HFF-Myc (cell line): ENCODE results near the gene SNCA.
A peak's percentile ranks its signal among the peaks of the same experiment; 100 is the strongest.

Experiments
- DNase-seq: peaks from one replicate; pipeline ENCODE4 v3.0.0-alpha.2; 2011; ENCODE audit warnings: low read depth; ENCODE audit errors: extremely low read depth
- H3K4me3 ChIP-seq: replicated peaks from 2 replicates; pipeline ENCODE4 v1.5.1; 2011; ENCODE audit warnings: low read depth, mild to moderate bottlenecking, control low read depth, low read length
- TF ChIP-seq, protein P1 (sequence below): IDR thresholded peaks from 2 replicates; pipeline ENCODE4 v1.5.1; 2012; ENCODE audit warnings: mild to moderate bottlenecking, low read depth, low read length, control low read depth; ENCODE audit errors: missing control alignments

SNCA gene

DNA sequence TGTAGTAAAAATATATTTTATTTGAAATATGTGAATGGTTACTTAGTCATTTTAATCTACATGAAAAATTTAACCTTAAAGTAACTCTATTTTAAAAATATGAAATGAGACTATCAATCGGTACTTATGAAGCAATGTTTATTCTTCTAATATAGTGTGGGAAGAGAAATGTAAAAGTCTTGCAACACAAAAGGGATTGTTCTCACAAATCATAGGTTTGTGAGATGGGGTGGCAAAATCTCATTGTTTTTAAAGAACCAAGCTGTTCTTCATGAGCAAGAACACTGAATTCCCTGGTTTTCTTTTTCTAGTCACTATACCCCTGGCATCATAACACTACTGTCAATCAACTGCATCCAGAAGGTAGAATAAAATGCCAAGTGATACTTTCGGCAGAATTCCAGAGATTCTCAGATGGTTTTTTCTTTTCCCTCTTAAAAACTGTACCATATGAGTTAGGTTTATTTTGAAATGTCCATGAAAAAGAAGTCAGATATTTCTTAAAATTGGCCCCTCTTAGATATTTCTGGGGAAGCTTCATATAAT, 52.2 kb downstream of the SNCA start:
- TF ChIP-seq, protein P1, sequence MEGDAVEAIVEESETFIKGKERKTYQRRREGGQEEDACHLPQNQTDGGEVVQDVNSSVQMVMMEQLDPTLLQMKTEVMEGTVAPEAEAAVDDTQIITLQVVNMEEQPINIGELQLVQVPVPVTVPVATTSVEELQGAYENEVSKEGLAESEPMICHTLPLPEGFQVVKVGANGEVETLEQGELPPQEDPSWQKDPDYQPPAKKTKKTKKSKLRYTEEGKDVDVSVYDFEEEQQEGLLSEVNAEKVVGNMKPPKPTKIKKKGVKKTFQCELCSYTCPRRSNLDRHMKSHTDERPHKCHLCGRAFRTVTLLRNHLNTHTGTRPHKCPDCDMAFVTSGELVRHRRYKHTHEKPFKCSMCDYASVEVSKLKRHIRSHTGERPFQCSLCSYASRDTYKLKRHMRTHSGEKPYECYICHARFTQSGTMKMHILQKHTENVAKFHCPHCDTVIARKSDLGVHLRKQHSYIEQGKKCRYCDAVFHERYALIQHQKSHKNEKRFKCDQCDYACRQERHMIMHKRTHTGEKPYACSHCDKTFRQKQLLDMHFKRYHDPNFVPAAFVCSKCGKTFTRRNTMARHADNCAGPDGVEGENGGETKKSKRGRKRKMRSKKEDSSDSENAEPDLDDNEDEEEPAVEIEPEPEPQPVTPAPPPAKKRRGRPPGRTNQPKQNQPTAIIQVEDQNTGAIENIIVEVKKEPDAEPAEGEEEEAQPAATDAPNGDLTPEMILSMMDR, result no peak
- no peak overlapping the region for H3K4me3 ChIP-seq
- no peak for DNase-seq

DNA sequence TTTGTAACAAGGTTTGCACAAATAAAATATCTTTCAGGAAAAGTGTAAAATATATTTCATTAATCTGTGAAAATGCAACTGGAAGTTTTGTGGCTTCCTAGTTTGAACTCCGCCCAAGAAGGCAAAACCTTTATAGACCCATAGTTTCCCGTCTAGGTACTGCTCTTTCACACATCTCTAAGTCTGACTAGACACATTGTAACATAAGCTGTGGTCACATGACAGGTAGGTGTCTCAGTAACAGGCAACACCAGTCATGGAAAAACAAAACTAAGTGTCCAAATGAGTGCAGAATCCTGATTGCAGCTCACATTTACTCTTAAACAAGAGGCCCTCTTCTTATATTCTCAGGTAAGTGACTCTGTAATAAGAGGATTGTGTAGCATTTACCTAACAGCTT, 55.6 kb downstream of the SNCA start:
- TF ChIP-seq, protein P1, result no peak
- H3K4me3 ChIP-seq, result no peak overlapping the region
- DNase-seq, result no peak

DNA sequence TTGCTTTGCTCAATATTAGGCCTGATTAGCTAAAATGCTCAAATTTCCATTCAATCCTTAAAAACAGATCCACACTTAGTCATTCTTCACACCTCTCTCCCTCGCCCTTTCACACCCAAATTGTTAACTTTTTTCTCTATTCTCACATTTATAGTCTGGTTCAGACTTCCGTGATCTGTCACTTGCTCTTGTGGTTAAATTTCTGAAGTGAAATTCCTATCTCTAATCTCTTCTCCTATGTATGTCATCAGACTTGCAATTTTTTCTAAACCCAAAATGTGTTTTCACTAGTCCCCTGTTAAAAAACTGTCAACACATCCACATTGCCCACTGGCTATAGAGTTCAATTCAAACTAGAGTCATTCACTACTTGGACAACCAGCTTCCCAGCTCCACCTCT, 63.2 kb downstream of the SNCA start:
- H3K4me3 ChIP-seq, result no peak overlapping the region
- no peak for DNase-seq

DNA sequence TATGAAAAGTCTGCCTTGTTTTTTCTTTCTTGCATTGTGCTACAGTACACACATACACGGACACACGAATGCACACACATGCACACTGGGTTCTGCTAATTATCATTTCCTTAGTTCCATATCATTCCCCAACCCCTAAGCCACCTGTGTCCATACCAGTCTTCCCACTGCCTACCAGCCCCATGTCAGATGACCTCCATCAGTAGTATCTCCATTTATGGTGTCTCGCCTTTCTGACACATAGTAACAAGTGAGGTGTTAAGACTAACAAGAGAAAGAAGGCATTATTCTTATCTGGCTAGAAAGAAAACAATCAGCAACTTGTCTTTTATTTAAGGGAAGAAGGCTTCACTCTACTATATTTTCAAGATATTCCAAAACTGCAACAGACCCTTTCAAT, 67.1 kb downstream of the SNCA start:
- DNase-seq, result no peak
- TF ChIP-seq, protein P1, result no peak
- H3K4me3 ChIP-seq, result no peak overlapping the region

More for the DNA sequence above, 63.2 kb downstream of the SNCA start:
- TF ChIP-seq, protein P1, result no peak

DNA sequence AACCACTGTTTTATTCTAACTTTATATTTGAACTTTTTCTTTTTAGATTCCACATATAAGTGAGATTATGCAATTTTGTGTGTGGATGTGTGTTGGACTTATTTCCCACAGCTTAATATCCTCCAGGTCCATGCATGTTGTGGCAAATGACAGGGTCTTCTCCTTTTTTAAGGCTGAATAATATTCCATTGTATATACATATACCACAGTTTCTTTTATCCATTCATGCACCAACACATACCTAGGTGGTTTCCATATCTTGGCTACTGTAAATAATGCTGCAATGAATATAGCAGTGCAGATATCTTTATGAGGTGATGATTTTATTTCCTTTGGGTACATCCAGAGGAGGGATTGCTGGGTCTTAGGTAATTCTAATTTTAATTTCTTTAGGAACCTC, 69.0 kb downstream of the SNCA start:
- no peak for DNase-seq
- TF ChIP-seq, protein P1, result no peak
- no peak overlapping the region for H3K4me3 ChIP-seq

DNA sequence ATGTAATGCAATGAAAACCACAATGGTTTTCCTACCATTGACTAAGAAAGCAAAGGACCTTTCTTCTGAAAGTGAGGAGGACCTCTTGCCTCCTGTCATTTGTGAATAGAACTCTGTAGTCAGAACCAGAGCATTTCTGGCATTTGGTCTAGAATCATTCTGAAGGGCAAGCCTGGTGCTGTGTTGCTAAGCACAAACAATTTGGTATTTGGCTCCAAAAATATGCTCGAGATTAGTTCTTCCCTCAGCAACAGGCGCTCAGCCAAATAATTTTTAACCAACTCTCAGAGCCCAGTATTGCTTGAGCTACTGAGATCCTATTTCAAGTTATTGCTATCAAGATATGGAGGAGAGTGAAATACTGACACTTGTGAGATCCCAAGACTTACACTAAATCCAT, 71.0 kb downstream of the SNCA start:
- peak; percentile 35 for DNase-seq
- TF ChIP-seq, protein P1, result no peak
- H3K4me3 ChIP-seq, result no peak overlapping the region

DNA sequence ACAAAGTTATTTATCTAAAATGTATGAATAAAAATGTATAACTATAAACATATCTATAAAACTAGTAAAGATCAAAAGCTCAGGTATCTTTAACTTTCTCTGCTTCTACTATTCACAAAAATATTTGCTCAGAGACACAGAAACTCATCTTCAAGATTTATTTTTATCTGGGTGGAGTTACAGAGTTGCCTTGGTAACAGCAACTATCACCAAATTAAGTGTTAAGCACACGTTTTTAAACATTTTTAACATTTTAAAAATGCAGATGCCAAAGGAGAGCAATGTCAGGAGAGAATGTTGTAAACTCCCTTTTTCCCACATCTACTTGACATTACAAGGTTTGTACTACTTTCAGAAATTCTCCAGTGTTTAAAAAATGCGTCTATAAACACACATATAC, 71.4 kb downstream of the SNCA start:
- TF ChIP-seq, protein P1, result no peak
- no peak for DNase-seq
- H3K4me3 ChIP-seq, result no peak overlapping the region
